CMK (cell line): Measurements from ENCODE around the gene MAP6.

ENCODE experiments used
- DNase-seq: peaks from one replicate; pipeline ENCODE4 v3.0.0-alpha.2; 2010; ENCODE audit warnings: low read depth

Gene MAP6

GRCh38 chr11:75566763-75567279, 102.0 kb downstream of the MAP6 start:
- no peak for DNase-seq

DNA sequence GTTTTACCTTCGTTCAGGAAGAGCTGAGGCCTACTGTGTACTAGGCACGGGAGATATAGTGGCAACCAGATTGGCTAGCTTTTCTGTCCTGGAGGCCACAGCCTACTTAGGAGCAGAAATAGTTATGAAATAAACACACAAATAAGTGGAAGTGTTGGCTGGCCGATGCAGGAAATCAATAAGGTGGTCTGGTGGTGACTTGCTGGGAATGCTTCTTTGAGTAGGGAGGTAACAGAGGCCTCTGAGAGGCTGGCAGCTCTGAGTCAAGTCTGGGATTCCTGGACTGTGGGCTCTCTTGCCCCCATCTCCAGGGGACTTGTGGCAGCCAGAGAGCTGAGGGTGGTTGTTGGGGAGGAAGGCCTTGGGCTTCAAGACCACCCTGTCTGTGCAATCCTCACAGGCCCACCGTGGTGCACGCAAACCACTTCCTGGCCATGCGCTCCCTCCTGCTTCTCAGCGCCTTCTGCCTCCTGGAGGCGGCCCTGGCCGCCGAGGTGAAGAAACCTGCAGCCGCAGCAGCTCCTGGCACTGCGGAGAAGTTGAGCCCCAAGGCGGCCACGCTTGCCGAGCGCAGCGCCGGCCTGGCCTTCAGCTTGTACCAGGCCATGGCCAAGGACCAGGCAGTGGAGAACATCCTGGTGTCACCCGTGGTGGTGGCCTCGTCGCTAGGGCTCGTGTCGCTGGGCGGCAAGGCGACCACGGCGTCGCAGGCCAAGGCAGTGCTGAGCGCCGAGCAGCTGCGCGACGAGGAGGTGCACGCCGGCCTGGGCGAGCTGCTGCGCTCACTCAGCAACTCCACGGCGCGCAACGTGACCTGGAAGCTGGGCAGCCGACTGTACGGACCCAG, 102.7 kb downstream of the MAP6 start:
- DNase-seq: no peak

DNA sequence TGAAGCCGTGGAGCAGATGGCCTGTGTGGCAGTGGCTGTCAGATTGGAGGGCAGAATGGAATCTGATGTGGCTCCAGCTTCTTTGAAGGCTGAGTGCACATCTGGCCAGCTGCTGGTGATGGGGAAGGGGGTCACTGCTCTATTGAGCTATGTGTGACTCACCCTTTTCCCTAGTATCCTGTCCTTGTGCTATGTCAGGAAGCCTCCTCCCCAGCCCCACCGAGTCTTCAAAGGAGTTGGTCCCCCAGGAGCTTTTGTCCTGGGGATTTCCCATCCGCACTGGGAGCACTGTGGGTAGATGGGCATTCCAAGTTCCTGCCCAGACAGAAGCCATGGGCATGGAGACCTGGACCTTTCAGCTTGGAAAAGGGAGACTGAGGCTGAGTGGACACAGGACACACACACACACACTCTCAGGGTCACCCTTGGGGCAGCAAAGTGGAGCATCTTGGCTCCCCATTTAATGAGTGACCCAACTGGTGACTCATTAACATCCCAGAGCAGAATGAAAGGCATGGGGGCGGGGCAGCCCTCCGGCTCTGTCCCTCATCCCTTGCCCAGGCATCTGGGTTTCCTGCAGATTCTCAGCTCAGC, 103.5 kb downstream of the MAP6 start:
- no peak for DNase-seq

GRCh38 chr11:75563978-75564552, 104.8 kb downstream of the MAP6 start:
- no peak for DNase-seq

DNA sequence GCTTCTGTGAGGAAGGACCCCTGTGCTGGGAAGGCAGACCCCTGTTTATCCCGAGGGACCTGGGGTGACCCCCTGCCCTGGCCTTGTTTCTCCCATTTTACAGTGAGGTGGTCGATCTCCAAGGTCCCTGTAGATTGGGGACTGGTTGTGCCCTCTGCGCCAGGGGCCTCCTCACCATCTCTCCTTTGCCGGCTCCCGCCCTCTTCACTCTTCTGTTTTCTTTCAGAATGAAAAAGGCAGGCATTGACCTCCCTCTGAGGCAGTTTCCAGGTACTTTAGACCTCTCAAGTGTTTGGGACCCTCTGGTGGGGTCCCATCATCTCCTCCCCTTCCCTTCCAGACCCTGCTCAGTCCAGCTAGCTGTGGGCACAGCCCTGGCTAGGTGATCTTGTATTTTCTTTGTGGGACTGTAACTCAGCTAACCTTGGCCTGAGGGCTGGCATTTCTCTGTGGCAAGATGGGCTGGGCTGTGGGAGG, 105.3 kb downstream of the MAP6 start:
- DNase-seq: no peak

DNA sequence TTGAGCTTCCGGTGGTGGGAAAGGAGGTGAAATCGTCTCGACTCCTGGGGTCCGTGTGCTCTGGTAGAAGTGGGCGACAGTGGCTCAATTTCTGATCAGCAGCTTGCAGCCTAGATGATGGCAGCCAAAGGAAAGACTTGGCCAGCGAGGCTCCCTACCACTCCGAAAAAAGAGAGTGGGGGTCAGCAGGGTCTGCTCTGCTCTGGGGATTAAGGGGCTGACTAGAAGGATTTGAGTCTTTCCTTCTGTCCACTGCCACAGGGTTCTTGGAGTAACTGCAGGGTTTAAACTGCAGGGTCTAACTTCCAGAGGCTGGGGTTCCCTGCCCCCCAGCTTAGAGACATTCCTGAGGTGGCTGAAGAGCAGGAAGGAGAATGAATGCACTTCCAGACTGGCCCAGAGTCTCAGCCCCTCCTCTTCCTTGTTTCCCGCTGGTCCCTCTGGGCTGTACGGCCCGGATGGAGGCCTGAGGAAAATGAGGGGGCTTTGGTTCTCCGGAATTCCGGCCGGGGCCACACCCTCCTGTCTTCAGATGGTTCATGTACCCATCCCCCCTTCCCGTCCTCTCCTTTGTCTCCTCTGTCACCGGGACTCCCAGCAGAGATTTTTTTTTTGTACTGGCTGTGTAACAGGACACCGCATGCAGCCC, 105.9 kb downstream of the MAP6 start:
- no peak for DNase-seq

DNA sequence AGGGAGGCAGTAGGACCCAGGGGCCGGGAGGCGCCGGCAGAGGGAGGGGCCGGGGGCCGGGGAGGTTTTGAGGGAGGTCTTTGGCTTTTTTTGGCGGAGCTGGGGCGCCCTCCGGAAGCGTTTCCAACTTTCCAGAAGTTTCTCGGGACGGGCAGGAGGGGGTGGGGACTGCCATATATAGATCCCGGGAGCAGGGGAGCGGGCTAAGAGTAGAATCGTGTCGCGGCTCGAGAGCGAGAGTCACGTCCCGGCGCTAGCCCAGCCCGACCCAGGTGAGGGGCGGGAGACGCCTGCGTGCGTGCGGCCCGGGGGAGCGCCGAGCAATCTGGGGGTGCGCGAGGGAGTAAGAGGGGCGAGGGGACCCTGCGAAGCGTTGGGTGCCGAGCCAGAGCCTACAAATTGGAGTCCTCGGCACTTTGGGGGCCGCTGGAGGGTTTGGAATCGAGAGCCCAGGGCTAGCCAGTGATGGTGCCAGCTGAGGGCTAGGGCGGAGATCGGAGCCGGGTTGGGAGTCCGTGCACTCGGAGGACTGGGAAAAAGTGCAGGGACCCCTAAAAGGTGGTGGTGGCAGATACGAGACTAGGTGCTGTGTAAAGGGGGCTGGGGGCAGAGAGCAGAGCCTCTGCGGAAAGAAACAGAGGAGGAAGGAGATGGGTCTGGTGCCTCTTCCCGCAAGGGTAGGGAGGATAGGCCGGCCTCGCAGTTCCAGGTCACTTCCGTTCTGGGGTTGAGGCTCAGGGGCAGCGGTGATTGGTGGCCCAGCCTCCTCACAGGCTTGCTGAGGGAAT, 106.6 kb downstream of the MAP6 start, which contains the start of gene SERPINH1:
TSS of gene SERPINH1 (plus strand) at position 206 of the 788 bp plus-strand sequence. CDS start 4,097 bp downstream, outside the sequence.
- DNase-seq: peak; percentile 93

GRCh38 chr11:75561426-75562047, 107.3 kb downstream of the MAP6 start:
- no peak for DNase-seq

- DNase-seq: no peak
Measured at GRCh38 chr11:75560644-75561043, 108.2 kb downstream of the MAP6 start.

DNA sequence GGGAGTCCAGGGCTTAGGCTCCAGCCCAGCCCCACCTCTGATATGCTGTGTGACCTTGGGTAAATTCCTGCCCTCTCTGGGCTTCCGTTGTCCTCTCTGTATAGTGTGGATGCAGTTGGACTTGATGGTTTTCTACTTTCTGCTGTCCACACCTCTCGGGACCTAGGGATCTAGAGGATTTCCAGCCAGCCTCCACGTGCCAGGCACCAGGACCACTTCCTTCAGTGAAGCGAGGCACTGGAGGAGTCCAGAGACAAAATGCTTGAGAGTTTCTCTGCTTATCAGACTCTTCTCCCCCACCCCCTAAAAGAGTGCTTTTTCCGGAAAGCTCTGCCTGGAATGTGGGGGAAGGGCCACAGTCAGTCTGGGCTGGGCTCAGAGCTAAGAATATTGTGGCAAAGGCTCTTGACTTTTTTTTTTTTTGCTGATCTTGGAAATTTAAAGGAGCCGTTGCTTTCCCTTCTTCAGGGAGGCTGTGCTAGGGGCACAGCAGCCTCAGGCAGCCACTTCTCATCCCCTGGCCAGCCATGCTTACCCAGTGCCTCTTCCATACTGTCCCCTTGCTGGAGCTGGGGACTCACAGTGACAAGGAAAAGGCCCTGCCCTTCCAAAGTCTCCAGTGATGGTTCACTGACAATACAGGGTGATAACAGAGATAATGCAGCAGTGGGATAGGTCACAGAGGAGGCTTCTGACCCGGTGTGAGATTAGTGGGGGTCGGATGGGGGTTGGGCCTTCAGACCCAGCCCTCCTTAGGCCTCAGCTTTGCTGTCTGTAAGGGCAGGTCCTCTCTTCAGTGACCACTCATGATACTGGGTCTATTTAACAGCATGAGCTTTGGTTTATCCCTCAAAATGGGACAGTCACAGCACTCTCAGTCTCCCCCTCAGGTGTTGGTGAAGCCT, 109.6 kb downstream of the MAP6 start:
- DNase-seq: peak; percentile 60

DNA sequence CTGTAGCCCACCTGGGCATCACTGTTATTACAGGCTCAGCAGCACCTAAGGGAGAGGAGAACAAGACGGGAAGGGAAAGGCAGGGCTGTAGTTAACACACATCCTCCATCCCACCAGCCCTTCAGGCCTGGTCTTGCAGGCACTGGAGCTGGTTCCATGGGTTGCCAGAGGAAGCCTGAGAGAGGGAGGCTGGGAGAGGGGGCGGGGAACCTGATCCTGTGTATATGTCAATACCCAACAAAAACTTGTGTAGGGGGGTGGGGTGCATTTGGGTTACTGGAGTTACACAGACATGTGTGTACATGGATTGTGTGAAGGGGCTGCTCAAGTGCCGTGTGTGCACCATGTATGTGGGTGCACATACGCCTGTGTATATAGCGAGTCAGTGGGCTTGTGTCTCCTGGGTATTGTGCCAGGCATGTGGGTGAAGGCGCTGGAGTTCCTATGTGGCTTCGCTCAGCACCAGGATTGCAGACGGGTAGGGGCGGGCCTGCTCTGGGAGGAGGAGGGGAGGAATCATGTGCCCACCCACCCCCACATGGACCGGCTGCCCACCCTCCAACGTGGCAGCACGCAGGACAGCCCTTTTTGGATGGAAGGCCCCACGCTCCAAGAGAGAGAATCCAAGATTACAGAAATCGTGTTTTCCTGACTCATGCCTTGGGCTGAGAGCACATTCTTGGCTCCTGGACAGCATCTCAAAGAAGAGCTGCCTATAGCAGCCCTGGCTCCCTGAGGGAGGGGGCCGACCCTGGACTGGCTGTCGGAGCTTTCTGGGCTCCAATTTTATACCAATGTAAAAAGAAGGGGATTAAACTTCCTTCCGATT, 111.0 kb downstream of the MAP6 start:
- no peak for DNase-seq

DNA sequence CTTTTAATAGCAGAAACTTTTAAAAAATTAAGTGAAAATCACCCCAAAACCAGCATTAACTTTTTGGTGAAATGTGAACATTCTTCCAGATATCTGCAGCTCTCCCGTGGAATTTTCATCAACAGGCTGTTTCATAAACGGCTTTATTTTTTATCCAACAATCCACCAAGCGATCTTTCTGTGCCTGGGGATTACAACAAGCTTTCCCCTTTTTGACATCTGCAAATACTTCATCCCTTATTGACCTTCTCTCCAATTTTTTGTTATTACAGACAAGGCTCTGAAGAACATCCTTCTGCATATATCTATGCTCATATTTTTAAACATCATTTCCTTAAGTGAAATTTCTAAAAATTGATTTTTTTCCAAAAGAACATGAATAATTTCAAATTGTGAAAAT, 112.6 kb downstream of the MAP6 start:
- DNase-seq: no peak

- no peak for DNase-seq
Measured at GRCh38 chr11:75555079-75555811, 113.6 kb downstream of the MAP6 start.

DNA sequence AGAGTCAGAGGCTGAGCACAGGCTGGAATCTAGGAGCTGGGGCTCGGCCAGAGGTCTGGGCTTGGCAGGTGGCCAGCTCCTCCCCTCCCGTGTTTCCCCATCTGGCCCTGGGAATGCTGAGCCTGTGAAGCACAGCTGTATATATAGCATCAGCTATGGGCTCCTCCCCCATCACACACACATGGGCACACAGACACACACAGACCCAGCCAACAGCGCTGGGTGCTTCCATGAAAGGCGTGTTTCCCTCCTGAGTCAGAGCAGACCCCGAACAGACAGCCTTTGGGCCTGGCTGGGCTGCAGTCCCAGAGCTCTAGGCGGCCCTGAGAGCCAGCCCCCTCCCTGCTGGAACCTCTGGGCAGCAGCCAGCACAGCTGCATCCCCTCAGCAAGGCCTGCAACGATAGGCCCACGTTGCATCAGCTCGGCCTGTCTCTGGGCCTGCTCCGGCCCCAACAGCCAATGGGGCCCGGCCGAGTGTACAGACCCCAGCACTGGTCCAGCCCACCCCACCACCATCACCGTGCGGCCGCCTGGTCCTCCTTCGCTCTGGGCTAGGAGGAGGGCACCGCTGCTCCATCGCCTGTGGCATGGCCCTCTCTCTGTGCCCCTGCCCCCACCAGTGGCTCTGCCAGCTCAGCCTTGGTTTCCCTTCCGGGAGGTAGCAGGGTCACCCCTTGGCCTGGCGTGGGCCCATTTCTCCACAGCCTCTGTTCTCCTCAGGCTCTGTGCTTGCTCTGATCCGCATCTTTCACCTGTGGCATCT, 114.4 kb downstream of the MAP6 start:
- peak; percentile 65 for DNase-seq

GRCh38 chr11:75553889-75554257, 115.0 kb downstream of the MAP6 start:
- no peak for DNase-seq

GRCh38 chr11:75553182-75553581, 115.7 kb downstream of the MAP6 start:
- no peak for DNase-seq

GRCh38 chr11:75549370-75549958, 119.4 kb downstream of the MAP6 start:
- DNase-seq: no peak
